Testis (tissue), 3 donors: ENCODE measurements around the gene SUCLG2. TPM values are rescaled to one million over a fixed set of nuclear protein-coding genes. Genes with fewer than 3 reads are reported as not detected.

ENCODE experiments used
- DNase-seq: peaks from one replicate; pipeline ENCODE4 v3.0.0-alpha.2; 2019
- H3K27ac ChIP-seq, 2 donors: fragments of 200-600 bp; sonication (generic); one replicate each; pipeline ENCODE4 v1.5.1; 2019
- H3K27me3 ChIP-seq: fragments of 200-600 bp; sonication (generic); one replicate; pipeline ENCODE4 v1.5.1; 2019
- H3K36me3 ChIP-seq: fragments of 200-600 bp; sonication (generic); one replicate; pipeline ENCODE4 v1.5.1; 2017; ENCODE audit warnings: low read depth; ENCODE audit errors: missing control alignments
- H3K4me1 ChIP-seq: fragments of 200-600 bp; sonication (generic); one replicate; pipeline ENCODE4 v1.5.1; 2019
- H3K4me3 ChIP-seq, 2 donors: fragments of 200-600 bp; sonication (generic); one replicate each; pipeline ENCODE4 v1.5.1; 2017 to 2019
- H3K9me3 ChIP-seq: fragments of 200-600 bp; sonication (generic); one replicate; pipeline ENCODE4 v1.5.1; 2017
- CTCF ChIP-seq, 3 experiments: fragments of 450-650 bp in 2 of 3; fragments of 200-600 bp in 1 of 3; sonication (generic) in 1 of 3; IDR thresholded peaks; one replicate each; pipeline ENCODE4 v1.5.1; 2016 to 2019; ENCODE audit warnings: antibody characterized with exemption in 3 of 3, mild to moderate bottlenecking in 2 of 3, moderate library complexity in 1 of 3
- POLR2A ChIP-seq: fragments of 450-650 bp; IDR thresholded peaks from one replicate; pipeline ENCODE4 v1.6.1; 2017; ENCODE audit warnings: antibody characterized with exemption, mild to moderate bottlenecking, moderate library complexity
- WGBS, 2 donors: methylation state at CpG; one replicate each; pipeline ENCODE4 v1.1.5; 2018; 5-methylcytosine and 5-hydroxymethylcytosine counted together
- intact Hi-C: fragments of 100-400 bp; cut with DNase I; formaldehyde crosslinking; loops from one replicate; pipeline ENCODE4 v1.15.1; 2023; ENCODE audit warnings: low total_unique reads
- polyA plus RNA-seq: library from polyadenylated mRNA; stranded (reverse); fragments of 350-450 nt; fragmentation: Illumina TruSeq; extraction: RNeasy Lipid Tissue Mini Kit (QIAGEN cat#74804); gene quantifications from one replicate; pipeline ENCODE4 v1.2.3, GENCODE V29; 2014; ENCODE audit warnings: low read depth, low replicate concordance; ENCODE audit not compliant: insufficient read depth
- total RNA-seq, 2 donors: library from RNA; depleted of rRNA; stranded (reverse); fragments of >200 nt; gene quantifications; one replicate each; pipeline ENCODE4 v1.2.3, GENCODE V29; 2016

Gene SUCLG2
- total and polyA plus RNA-seq, 3 donors from 2014 or later, result 18.0 to 28.7 (median 23.8) TPM

- intact Hi-C loops, result no loop called here
- Histone ChIP-seq H3K4me1 (no peaks in the 10 kb centered on the region), H3K4me3 (no peak overlapping the region), H3K27ac (no peak overlapping the region), H3K36me3 (no peaks in the 10 kb centered on the region), H3K27me3 (no peaks in the 10 kb centered on the region), H3K9me3 (no peaks in the 10 kb centered on the region)
- 81 to 93% methylated on average over 6 of the region's 6 CpGs for WGBS, 2 donors
- no peak for TF ChIP-seq POLR2A
- no peak for TF ChIP-seq CTCF (IDR thresholded peaks at IDR 0.05)
- no peak for DNase-seq
Measured at GRCh38 chr3:67580430-67581000, 73.9 kb downstream of the SUCLG2 start.

- no peaks in the 10 kb centered on the region for H3K9me3 ChIP-seq
- no peaks in the 10 kb centered on the region for H3K27me3 ChIP-seq
- no peaks in the 10 kb centered on the region for H3K4me1 ChIP-seq
- no peak for DNase-seq
- intact Hi-C loops, result no loop called here
- no peak overlapping the region for H3K4me3 ChIP-seq
- 86 to 88% methylated on average over 5 of the region's 5 CpGs for WGBS, 2 donors
- no peak overlapping the region for H3K27ac ChIP-seq
- H3K36me3 ChIP-seq, result no peaks in the 10 kb centered on the region
- TF ChIP-seq POLR2A, result no peak
Measured at GRCh38 chr3:67578416-67578815, 76.0 kb downstream of the SUCLG2 start.

GRCh38 chr3:67576441-67576840, 78.0 kb downstream of the SUCLG2 start:
- WGBS, 2 donors, result 94% methylated on average over 3 of the region's 3 CpGs
- Histone ChIP-seq H3K36me3 (no peaks in the 10 kb centered on the region), H3K9me3 (no peaks in the 10 kb centered on the region), H3K27ac (no peak overlapping the region), H3K27me3 (no peaks in the 10 kb centered on the region), H3K4me3 (no peak overlapping the region), H3K4me1 (no peaks in the 10 kb centered on the region)
- intact Hi-C loops, result no loop called here
- DNase-seq, result no peak
- TF ChIP-seq POLR2A (no peak), CTCF (IDR thresholded peaks at IDR 0.05) (no peak)

- intact Hi-C loops, result no loop called here
- Histone ChIP-seq H3K4me1 (no peaks in the 10 kb centered on the region), H3K9me3 (no peaks in the 10 kb centered on the region), H3K4me3 (no peak overlapping the region), H3K27me3 (no peaks in the 10 kb centered on the region), H3K27ac (no peak overlapping the region), H3K36me3 (no peaks in the 10 kb centered on the region)
- TF ChIP-seq CTCF (IDR thresholded peaks at IDR 0.05), result no peak
- TF ChIP-seq POLR2A, result no peak
- no peak for DNase-seq
- WGBS, 2 donors, result 84 to 88% methylated on average over 3 of the region's 3 CpGs
Measured at GRCh38 chr3:67569324-67569723, 85.1 kb downstream of the SUCLG2 start.

- H3K9me3 ChIP-seq, result no peaks in the 10 kb centered on the region
- H3K27me3 ChIP-seq, result no peaks in the 10 kb centered on the region
- no peak for DNase-seq
- no peaks in the 10 kb centered on the region for H3K36me3 ChIP-seq
- H3K27ac ChIP-seq, result no peak overlapping the region
- no peak for TF ChIP-seq CTCF (IDR thresholded peaks at IDR 0.05)
- TF ChIP-seq POLR2A, result no peak
- 72 to 82% methylated on average over 5 of the region's 5 CpGs for whole genome bisulfite sequencing, 2 donors
- intact Hi-C loops, result no loop called here
- H3K4me1 ChIP-seq, result no peaks in the 10 kb centered on the region
- H3K4me3 ChIP-seq, result no peak overlapping the region
Measured at GRCh38 chr3:67567893-67568292, 86.5 kb downstream of the SUCLG2 start.
